HG03103 (cell line): ENCODE results near the gene HKDC1.

Experiments
- ATAC-seq: cut with Tn5 transposase; IDR thresholded peaks from one replicate; pipeline ENCODE4 v1.9.1; 2021; ENCODE audit warnings: low read depth; ENCODE audit not compliant: unreplicated experiment

HKDC1 gene

GRCh38 chr10:69215405-69216171, 4.5 kb upstream of the HKDC1 start:
- no peak for ATAC-seq

- ATAC-seq, result no peak
Measured at GRCh38 chr10:69216577-69217118, 3.5 kb upstream of the HKDC1 start.

GRCh38 chr10:69217119-69217754, 2.9 kb upstream of the HKDC1 start:
- no peak for ATAC-seq

- no peak for ATAC-seq
Measured at GRCh38 chr10:69218831-69219230, 1.3 kb upstream of the HKDC1 start.

GRCh38 chr10:69220507-69220906, 375 bp downstream of the HKDC1 start:
- no peak for ATAC-seq

- ATAC-seq, result peak; percentile 94
Measured at GRCh38 chr10:69222157-69223027, 2.3 kb downstream of the HKDC1 start.

- ATAC-seq, result no peak
Measured at GRCh38 chr10:69223028-69223342, 2.9 kb downstream of the HKDC1 start.

GRCh38 chr10:69224862-69225657, 4.9 kb downstream of the HKDC1 start:
- ATAC-seq, result no peak

- ATAC-seq, result no peak
Measured at GRCh38 chr10:69225681-69226080, 5.5 kb downstream of the HKDC1 start.

- ATAC-seq, result no peak
Measured at GRCh38 chr10:69226919-69227450, 6.9 kb downstream of the HKDC1 start.

GRCh38 chr10:69228151-69228550, 8.0 kb downstream of the HKDC1 start:
- ATAC-seq, result no peak

GRCh38 chr10:69229616-69229916, 9.4 kb downstream of the HKDC1 start:
- ATAC-seq, result no peak

- ATAC-seq, result no peak
Measured at GRCh38 chr10:69230128-69230527, 10.0 kb downstream of the HKDC1 start.

- ATAC-seq, result no peak
Measured at GRCh38 chr10:69232252-69232651, 12.1 kb downstream of the HKDC1 start.

- no peak for ATAC-seq
Measured at GRCh38 chr10:69232736-69233480, 12.8 kb downstream of the HKDC1 start.

- ATAC-seq, result no peak
Measured at GRCh38 chr10:69234447-69234846, 14.3 kb downstream of the HKDC1 start.

GRCh38 chr10:69237528-69238159, 17.5 kb downstream of the HKDC1 start:
- no peak for ATAC-seq

- ATAC-seq, result no peak
Measured at GRCh38 chr10:69239136-69239535, 19.0 kb downstream of the HKDC1 start.

- no peak for ATAC-seq
Measured at GRCh38 chr10:69239816-69240434, 19.8 kb downstream of the HKDC1 start.
